HG03378 (cell line): ENCODE measurements around the gene KCNE1.
A peak's percentile ranks its signal among the peaks of the same experiment; 100 is the strongest.
"Not testable (repeated sequence)": the region's sequence is repeated elsewhere in the genome, so short reads cannot be mapped to it uniquely, and the experiment has no call there.

ENCODE experiments used
- ATAC-seq: cut with Tn5 transposase; IDR thresholded peaks from one replicate; pipeline ENCODE4 v1.9.1; 2021; ENCODE audit warnings: mild to moderate bottlenecking, moderate library complexity; ENCODE audit not compliant: unreplicated experiment

Gene KCNE1

GRCh38 chr21:34511787-34512455 lies at the start of gene KCNE1:
KCNE1 (minus strand) TSS chr21:34512210; CDS start chr21:34449634, 62,576 bp downstream.
- ATAC-seq: no peak

- ATAC-seq: no peak
Observed at GRCh38 chr21:34561806-34562205, 49.8 kb upstream of the KCNE1 start.

- no peak for ATAC-seq
Observed at GRCh38 chr21:34560609-34561008, 48.6 kb upstream of the KCNE1 start.

- no peak for ATAC-seq
Observed at GRCh38 chr21:34560021-34560420, 48.0 kb upstream of the KCNE1 start.

- no peak for ATAC-seq
Observed at GRCh38 chr21:34559089-34559631, 47.1 kb upstream of the KCNE1 start.

GRCh38 chr21:34558166-34558565 lies 46.2 kb upstream of the KCNE1 start:
- ATAC-seq: no peak

GRCh38 chr21:34557261-34557660 lies 45.3 kb upstream of the KCNE1 start:
- no peak for ATAC-seq

- not testable (repeated sequence) for ATAC-seq
Observed at GRCh38 chr21:34554670-34555069, 42.7 kb upstream of the KCNE1 start.

GRCh38 chr21:34554227-34554626 lies 42.2 kb upstream of the KCNE1 start:
- no peak for ATAC-seq

GRCh38 chr21:34553151-34553952 lies 41.3 kb upstream of the KCNE1 start:
- ATAC-seq: no peak

GRCh38 chr21:34552360-34553098 lies 40.5 kb upstream of the KCNE1 start:
- no peak for ATAC-seq

GRCh38 chr21:34550182-34550799 lies 38.3 kb upstream of the KCNE1 start:
- no peak for ATAC-seq

GRCh38 chr21:34548781-34549376 lies 36.9 kb upstream of the KCNE1 start:
- no peak for ATAC-seq

- no peak for ATAC-seq
Observed at GRCh38 chr21:34546542-34546941, 34.5 kb upstream of the KCNE1 start.

- peak; percentile 90 for ATAC-seq
Observed at GRCh38 chr21:34545079-34545884, 33.3 kb upstream of the KCNE1 start.

- ATAC-seq: no peak
Observed at GRCh38 chr21:34544032-34544496, 32.1 kb upstream of the KCNE1 start.

GRCh38 chr21:34543017-34543416 lies 31.0 kb upstream of the KCNE1 start:
- ATAC-seq: no peak

GRCh38 chr21:34540206-34540605 lies 28.2 kb upstream of the KCNE1 start:
- no peak for ATAC-seq

- ATAC-seq: no peak
Observed at GRCh38 chr21:34537838-34538237, 25.8 kb upstream of the KCNE1 start.

- no peak for ATAC-seq
Observed at GRCh38 chr21:34536820-34537219, 24.8 kb upstream of the KCNE1 start.
